Tibial nerve (tissue), 4 donors: Measurements from ENCODE around the gene RALGAPB.

Experiments
- CTCF ChIP-seq, 5 experiments: fragments of 200-600 bp in 3 of 5; fragments of 450-650 bp in 2 of 5; sonication (generic) in 3 of 5; IDR thresholded peaks; one replicate each; pipeline ENCODE4 v1.5.1; 2016 to 2019; ENCODE audit warnings: antibody characterized with exemption in 5 of 5, mild to moderate bottlenecking in 3 of 5, moderate library complexity in 2 of 5
- EP300 ChIP-seq, 2 donors: sonication (generic); formaldehyde crosslinking; IDR thresholded peaks; one replicate each; pipeline ENCODE4 v1.6.1; 2017; ENCODE audit warnings: antibody characterized with exemption in 2 of 2, mild to moderate bottlenecking in 1 of 2
- POLR2A ChIP-seq, 2 donors: fragments of 450-650 bp; IDR thresholded peaks; one replicate each; pipeline ENCODE4 v1.6.1; 2017; ENCODE audit warnings: antibody characterized with exemption in 2 of 2, mild to moderate bottlenecking in 2 of 2, moderate library complexity in 2 of 2

GRCh38 chr20:38437796-38438195 is 34.8 kb upstream of the RALGAPB start:
- no peak for TF ChIP-seq CTCF (IDR thresholded peaks at IDR 0.05)
- TF ChIP-seq POLR2A (IDR thresholded peaks at IDR 0.05): no peak
- TF ChIP-seq EP300 (IDR thresholded peaks at IDR 0.05): no peak
